Brain pericyte (primary cell): Measurements from ENCODE around the gene NCAM1.
"Not testable (repeated sequence)": the region's sequence is repeated elsewhere in the genome, so short reads cannot be mapped to it uniquely, and the experiment has no call there.

ENCODE experiments used
- DNase-seq: peaks from one replicate; pipeline ENCODE4 v3.0.0-alpha.2; 2012; ENCODE audit warnings: low read depth, low spot score

NCAM1 gene

GRCh38 chr11:113274713-113275582, 313.7 kb downstream of the NCAM1 start:
- DNase-seq, result no peak

- no peak for DNase-seq
These were observed 314.4 kb downstream of the NCAM1 start for GRCh38 chr11:113275602-113276001.

GRCh38 chr11:113276466-113276865, 315.2 kb downstream of the NCAM1 start:
- no peak for DNase-seq

- DNase-seq, result no peak
These were observed 316.7 kb downstream of the NCAM1 start for GRCh38 chr11:113277907-113278306.

- DNase-seq, result no peak
These were observed 317.3 kb downstream of the NCAM1 start for GRCh38 chr11:113278481-113278880.

- no peak for DNase-seq
These were observed 317.7 kb downstream of the NCAM1 start for GRCh38 chr11:113278925-113279324.

GRCh38 chr11:113279591-113279990, 318.4 kb downstream of the NCAM1 start:
- DNase-seq, result no peak

GRCh38 chr11:113281052-113281725, 320.0 kb downstream of the NCAM1 start:
- DNase-seq, result no peak

GRCh38 chr11:113282898-113283437, 321.7 kb downstream of the NCAM1 start:
- no peak for DNase-seq

- no peak for DNase-seq
These were observed 322.7 kb downstream of the NCAM1 start for GRCh38 chr11:113283881-113284280.

- no peak for DNase-seq
These were observed 324.8 kb downstream of the NCAM1 start for GRCh38 chr11:113286009-113286408.

GRCh38 chr11:113286509-113287497, 325.6 kb downstream of the NCAM1 start:
- no peak for DNase-seq

GRCh38 chr11:113287801-113288200, 326.6 kb downstream of the NCAM1 start:
- no peak for DNase-seq

- DNase-seq, result no peak
These were observed 327.2 kb downstream of the NCAM1 start for GRCh38 chr11:113288286-113288863.

GRCh38 chr11:113289431-113290187, 328.4 kb downstream of the NCAM1 start:
- DNase-seq, result no peak

GRCh38 chr11:113293936-113294335, 332.7 kb downstream of the NCAM1 start:
- no peak for DNase-seq

GRCh38 chr11:113295993-113296392, 334.8 kb downstream of the NCAM1 start:
- no peak for DNase-seq

GRCh38 chr11:113296447-113297205, 335.4 kb downstream of the NCAM1 start:
- no peak for DNase-seq

GRCh38 chr11:113298496-113298895, 337.3 kb downstream of the NCAM1 start:
- DNase-seq, result not testable (repeated sequence)

- DNase-seq, result no peak
These were observed 343.7 kb downstream of the NCAM1 start for GRCh38 chr11:113304916-113305315.
